Activated T-helper 1 cell treated with anti-CD3 and anti-CD28 coated beads, Interleukin-12 subunit alpha, Interleukin-12 subunit beta, Interleukin-2, Interleukin-4 antibody, amounts not matched to agents 30 ng/mL and 10 ng/mL and 1 ng/mL, durations not matched to agents 14 hours and 24 hours and 36 hours (primary cell): Measurements from ENCODE around the gene KHK. TPM values are rescaled to one million over a fixed set of nuclear protein-coding genes. Genes with fewer than 3 reads are reported as not detected.

Source experiments
- DNase-seq: peaks from one replicate; pipeline ENCODE4 v3.0.0; 2021; ENCODE audit warnings: low spot score
- H3K27ac Mint-ChIP-seq: one replicate; pipeline ENCODE4 v1.8.0; 2021; ENCODE audit warnings: mild to moderate bottlenecking, mixed read lengths
- H3K27me3 Mint-ChIP-seq: one replicate; pipeline ENCODE4 v1.8.0; 2022; ENCODE audit warnings: mild to moderate bottlenecking, moderate library complexity, mixed read lengths; ENCODE audit not compliant: insufficient read depth
- H3K36me3 Mint-ChIP-seq: one replicate; pipeline ENCODE4 v1.8.0; 2021; ENCODE audit warnings: low read depth, mixed read lengths
- H3K4me1 Mint-ChIP-seq: one replicate; pipeline ENCODE4 v1.8.0; 2021; ENCODE audit warnings: low read depth, mixed read lengths
- H3K4me3 Mint-ChIP-seq: one replicate; pipeline ENCODE4 v1.8.0; 2021; ENCODE audit warnings: mild to moderate bottlenecking, moderate library complexity, mixed read lengths
- H3K9me3 Mint-ChIP-seq: one replicate; pipeline ENCODE4 v1.8.0; 2021; ENCODE audit warnings: mixed read lengths
- intact Hi-C: fragments of 100-400 bp; cut with micrococcal nuclease; formaldehyde crosslinking; loops from one replicate; pipeline ENCODE4 v1.15.1; 2024
- total RNA-seq: library from RNA; stranded (reverse); gene quantifications from 2 replicates; pipeline ENCODE4 v1.2.3, GENCODE V29; 2022

The KHK gene
- total RNA-seq, 1 donor from 2014 or later: 12.2 TPM

DNA sequence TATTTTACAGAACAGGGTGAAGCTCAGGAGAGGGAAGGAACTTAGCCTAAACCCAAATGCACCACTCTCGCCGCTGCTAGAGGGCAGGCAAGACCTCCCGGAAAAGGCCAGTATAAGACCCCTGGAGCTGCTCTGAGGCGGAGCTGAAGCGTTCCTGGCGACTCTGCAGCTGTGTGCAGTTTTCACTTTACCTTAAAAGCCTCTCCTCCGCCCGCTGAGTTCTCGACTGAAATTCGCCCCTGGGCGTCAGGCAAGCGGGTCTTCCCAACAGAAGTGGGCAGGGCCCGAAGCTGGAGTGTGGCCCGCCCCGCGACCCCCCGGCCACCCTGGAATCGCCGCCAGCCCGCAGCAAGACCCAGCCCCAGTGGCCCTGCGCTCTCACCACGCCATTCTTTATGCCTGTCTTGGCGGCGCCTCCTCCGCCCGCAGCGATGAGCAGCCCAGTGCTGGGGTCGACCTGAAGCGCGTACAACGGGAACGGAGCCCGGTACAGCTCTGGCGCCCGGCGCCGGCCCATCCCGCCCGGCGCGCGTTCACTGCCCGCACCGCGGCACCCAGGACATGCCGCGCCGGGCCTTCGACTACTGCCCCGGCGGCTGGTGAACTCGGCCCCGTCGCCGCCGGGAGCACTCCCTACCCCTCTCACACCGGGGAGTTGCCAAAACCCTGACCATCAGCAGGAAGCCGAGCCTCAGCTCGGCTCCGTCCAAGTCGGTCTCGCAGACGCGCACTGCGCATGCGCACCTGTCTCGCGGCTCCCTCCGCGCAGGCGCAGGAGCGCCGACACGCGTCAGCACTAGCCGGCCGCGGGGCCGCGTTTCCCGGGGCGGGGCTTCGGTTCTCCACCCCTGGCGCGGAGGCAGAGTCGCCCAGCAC is 47.6 kb downstream of the KHK start, which contains the start of gene PREB:
Gene PREB (minus strand): TSS at position 732 of the 876 bp plus-strand sequence. CDS start 215 bp downstream, at position 517.
- Mint-ChIP-seq H3K9me3 (no peaks in the 10 kb centered on the region), H3K27me3 (no peaks in the 10 kb centered on the region), H3K36me3 (peaks cover 29% of the 10 kb centered on the region), H3K4me1 (peaks cover 12% of the 10 kb centered on the region), H3K4me3 (peak within 1 kb of the TSS; percentile 95), H3K27ac (peak within 1 kb of the TSS; percentile 98)
- intact Hi-C loops: loop anchor here (1.0 to 5.0 kb wide), 10 partner anchors 11 to 236 kb away; partner anchors contain the start of genes ABHD1, AGBL5, ATRAID and CAD
- DNase-seq: peak; percentile 99

GRCh38 chr2:27134781-27135477 is 48.4 kb downstream of the KHK start:
- Mint-ChIP-seq H3K27me3 (peaks cover 5% of the 10 kb centered on the region), H3K27ac (peak overlapping the region; percentile 98), H3K9me3 (no peaks in the 10 kb centered on the region), H3K36me3 (peaks cover 26% of the 10 kb centered on the region), H3K4me3 (peak overlapping the region; percentile 95), H3K4me1 (peaks cover 12% of the 10 kb centered on the region)
- DNase-seq: no peak
- intact Hi-C loops: loop anchor here (1.0 to 5.0 kb wide), 10 partner anchors 12 to 235 kb away; partner anchors contain the start of genes ABHD1, AGBL5, ATRAID and CAD

GRCh38 chr2:27135478-27135955 is 48.9 kb downstream of the KHK start:
- H3K27me3 Mint-ChIP-seq: peaks cover 5% of the 10 kb centered on the region
- H3K36me3 Mint-ChIP-seq: peaks cover 22% of the 10 kb centered on the region
- H3K4me1 Mint-ChIP-seq: peaks cover 12% of the 10 kb centered on the region
- H3K9me3 Mint-ChIP-seq: no peaks in the 10 kb centered on the region
- peak overlapping the region; percentile 95 for H3K4me3 Mint-ChIP-seq
- intact Hi-C loops: no loop called here
- peak overlapping the region; percentile 67 for H3K27ac Mint-ChIP-seq
- DNase-seq: no peak

DNA sequence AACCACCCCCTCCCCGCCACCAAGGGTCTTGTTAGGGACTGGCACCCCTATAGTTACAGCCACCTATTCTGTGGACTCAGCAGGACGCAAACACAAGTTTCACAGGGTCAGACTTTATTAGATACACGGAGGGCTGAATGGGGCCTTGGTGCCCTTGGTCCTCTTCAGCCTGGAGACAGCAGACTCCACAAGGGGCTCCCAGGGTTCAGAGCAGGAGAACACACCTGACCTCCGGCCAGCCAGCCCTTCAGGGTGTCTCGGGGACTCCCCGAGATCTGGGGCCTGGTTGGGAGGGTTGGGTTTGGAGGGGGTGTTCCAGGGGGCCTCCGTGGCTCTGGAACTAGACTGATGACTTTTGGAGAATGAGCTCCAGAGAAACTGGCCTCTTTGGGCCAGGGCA is 50.2 kb downstream of the KHK start:
- intact Hi-C loops: no loop called here
- Mint-ChIP-seq H3K9me3 (no peaks in the 10 kb centered on the region), H3K27ac (no peak overlapping the region)

GRCh38 chr2:27137322-27137935 is 50.9 kb downstream of the KHK start:
- H3K9me3 Mint-ChIP-seq: no peaks in the 10 kb centered on the region
- H3K27me3 Mint-ChIP-seq: peaks cover 9% of the 10 kb centered on the region
- peak overlapping the region; percentile 11 for H3K27ac Mint-ChIP-seq
- intact Hi-C loops: no loop called here
- no peak for DNase-seq
- no peak overlapping the region for H3K4me3 Mint-ChIP-seq
- H3K36me3 Mint-ChIP-seq: peaks cover 14% of the 10 kb centered on the region
- H3K4me1 Mint-ChIP-seq: peaks cover 12% of the 10 kb centered on the region

More for the DNA sequence above, 50.2 kb downstream of the KHK start:
- Mint-ChIP-seq H3K36me3 (peaks cover 15% of the 10 kb centered on the region), H3K4me1 (peaks cover 12% of the 10 kb centered on the region), H3K27me3 (peaks cover 5% of the 10 kb centered on the region), H3K4me3 (no peak overlapping the region)
- DNase-seq: no peak

DNA sequence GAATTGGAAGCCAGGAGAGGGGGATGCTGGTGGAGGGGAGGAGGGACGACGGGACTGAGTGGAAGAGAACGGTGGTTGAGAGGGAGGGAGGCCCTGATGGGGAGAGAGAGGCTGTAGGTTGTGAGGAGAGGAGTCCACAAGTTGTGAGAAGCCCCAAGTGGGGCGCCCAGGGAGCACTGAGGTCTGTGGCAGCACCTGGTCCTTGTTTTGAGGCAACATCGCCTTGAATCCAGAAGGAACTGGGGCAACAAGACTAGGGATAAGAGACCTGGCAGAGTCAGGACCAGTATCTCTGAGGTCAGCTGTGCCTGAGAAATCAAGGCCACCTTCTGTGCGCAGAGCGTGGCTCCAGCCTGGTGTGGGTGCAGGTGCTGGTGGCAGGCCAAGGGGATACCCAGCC is 51.5 kb downstream of the KHK start:
- intact Hi-C loops: no loop called here
- Mint-ChIP-seq H3K4me3 (no peak overlapping the region), H3K9me3 (no peaks in the 10 kb centered on the region), H3K27me3 (peaks cover 13% of the 10 kb centered on the region), H3K36me3 (peaks cover 9% of the 10 kb centered on the region), H3K27ac (peak overlapping the region; percentile 11), H3K4me1 (peaks cover 6% of the 10 kb centered on the region)
- no peak for DNase-seq

- no peak for DNase-seq
- Mint-ChIP-seq H3K9me3 (no peaks in the 10 kb centered on the region), H3K27me3 (peaks cover 24% of the 10 kb centered on the region), H3K27ac (no peak within 1 kb of the TSS), H3K36me3 (peaks cover 2% of the 10 kb centered on the region), H3K4me3 (no peak within 1 kb of the TSS), H3K4me1 (no peaks in the 10 kb centered on the region)
- intact Hi-C loops: no loop called here
These were observed 52.7 kb downstream of the KHK start, which contains the start of gene PRR30 for GRCh38 chr2:27139310-27139709. Gene PRR30 (minus strand): TSS chr2:27139410. CDS start chr2:27138329, 1,081 bp downstream.

DNA sequence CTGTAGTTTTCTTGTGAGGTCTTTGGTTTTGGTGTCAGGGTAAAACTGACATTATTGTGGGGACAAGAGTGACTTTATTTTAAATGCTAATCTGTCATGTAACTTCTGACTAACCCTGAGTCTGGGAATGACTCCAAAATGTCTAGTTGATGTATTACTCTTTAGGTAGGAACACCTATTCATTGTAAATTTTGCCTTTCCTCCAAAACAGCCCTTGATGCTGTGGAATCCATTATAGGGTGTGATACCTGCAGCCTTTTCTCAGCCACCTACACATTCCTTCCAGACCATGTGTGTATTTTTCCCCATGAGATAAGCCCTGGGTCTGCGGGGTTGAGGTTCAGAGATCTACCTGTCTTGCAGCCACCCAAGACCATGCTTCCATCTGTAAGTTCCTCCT is 56.7 kb downstream of the KHK start:
- Mint-ChIP-seq H3K36me3 (no peaks in the 10 kb centered on the region), H3K27me3 (peaks cover 28% of the 10 kb centered on the region), H3K4me1 (no peaks in the 10 kb centered on the region), H3K4me3 (no peak overlapping the region), H3K9me3 (no peaks in the 10 kb centered on the region), H3K27ac (no peak overlapping the region)
- intact Hi-C loops: no loop called here
- no peak for DNase-seq

- intact Hi-C loops: no loop called here
- Mint-ChIP-seq H3K9me3 (no peaks in the 10 kb centered on the region), H3K36me3 (no peaks in the 10 kb centered on the region), H3K27ac (no peak overlapping the region), H3K4me3 (no peak overlapping the region), H3K27me3 (peaks cover 25% of the 10 kb centered on the region), H3K4me1 (no peaks in the 10 kb centered on the region)
- no peak for DNase-seq
These were observed 59.1 kb downstream of the KHK start for GRCh38 chr2:27145682-27146081.

GRCh38 chr2:27147935-27148334 is 61.4 kb downstream of the KHK start:
- intact Hi-C loops: no loop called here
- Mint-ChIP-seq H3K36me3 (no peaks in the 10 kb centered on the region), H3K4me1 (no peaks in the 10 kb centered on the region)

GRCh38 chr2:27148801-27149439 is 62.3 kb downstream of the KHK start, which contains the start of gene TCF23:
Gene TCF23 (plus strand): TSS chr2:27149004. CDS start chr2:27149134, 130 bp downstream.
- no peak for DNase-seq
- Mint-ChIP-seq H3K36me3 (no peaks in the 10 kb centered on the region), H3K4me1 (no peaks in the 10 kb centered on the region), H3K9me3 (no peaks in the 10 kb centered on the region), H3K27ac (no peak within 1 kb of the TSS), H3K4me3 (no peak within 1 kb of the TSS), H3K27me3 (peaks cover 12% of the 10 kb centered on the region)
- intact Hi-C loops: no loop called here

More at GRCh38 chr2:27147935-27148334, 61.4 kb downstream of the KHK start:
- H3K9me3 Mint-ChIP-seq: no peaks in the 10 kb centered on the region
- no peak overlapping the region for H3K27ac Mint-ChIP-seq
- DNase-seq: no peak
- H3K27me3 Mint-ChIP-seq: peaks cover 22% of the 10 kb centered on the region
- no peak overlapping the region for H3K4me3 Mint-ChIP-seq
